Measurements from ENCODE around the gene CDC42SE1. TPM values are rescaled to one million over a fixed set of nuclear protein-coding genes. Genes with fewer than 3 reads are reported as not detected.
A peak's percentile ranks its signal among the peaks of the same experiment; 100 is the strongest.

Gene CDC42SE1
- total RNA-seq, 4 donors from 2014 or later = 48.6 to 87.5 (median 58.6) TPM

GRCh38 chr1:151026460-151026859 lies 33.0 kb downstream of the CDC42SE1 start:
- Histone ChIP-seq H3K4me3 (no peak overlapping the region), H3K27ac (no peak overlapping the region), H3K9me3 (no peaks in the 10 kb centered on the region), H3K4me1 (peaks cover 0 to 5% (median 0%) of the 10 kb centered on the region in 4 donors), H3K27me3 (no peaks in the 10 kb centered on the region), H3K36me3 (peaks cover 0 to 65% (median 0%) of the 10 kb centered on the region in 3 donors)
- TF ChIP-seq CTCF (IDR thresholded peaks at IDR 0.05) (no peak), POLR2A (IDR thresholded peaks at IDR 0.05) (no peak)
- no peak for DNase-seq

- peak; percentile 71 to 95 (median 92) for DNase-seq
- H3K9me3 ChIP-seq = no peaks in the 10 kb centered on the region
- peaks cover 0 to 60% (median 0%) of the 10 kb centered on the region in 3 donors for H3K36me3 ChIP-seq
- H3K27me3 ChIP-seq = no peaks in the 10 kb centered on the region
- peaks cover 0 to 5% (median 0%) of the 10 kb centered on the region in 4 donors for H3K4me1 ChIP-seq
- H3K27ac ChIP-seq = no peak overlapping the region
- H3K4me3 ChIP-seq = no peak overlapping the region
- TF ChIP-seq POLR2A (IDR thresholded peaks at IDR 0.05) (no peak), CTCF (IDR thresholded peaks at IDR 0.05) (peak; percentile 53 to 76 (median 63))
Observed at GRCh38 chr1:151024540-151025146, 34.8 kb downstream of the CDC42SE1 start.

GRCh38 chr1:151013518-151013917 lies 45.9 kb downstream of the CDC42SE1 start:
- TF ChIP-seq CTCF (IDR thresholded peaks at IDR 0.05) = peak in 1 of 6 experiments; percentile 6
- TF ChIP-seq POLR2A (IDR thresholded peaks at IDR 0.05) = no peak
- no peak for DNase-seq
- Histone ChIP-seq H3K4me1 (peaks cover 4 to 54% (median 7%) of the 10 kb centered on the region in 4 donors), H3K36me3 (peaks cover 0 to 6% (median 0%) of the 10 kb centered on the region in 3 donors), H3K4me3 (no peak overlapping the region), H3K9me3 (no peaks in the 10 kb centered on the region), H3K27me3 (no peaks in the 10 kb centered on the region), H3K27ac (peak overlapping the region in 3 of 4 donors; percentile 51 to 89 (median 82))

GRCh38 chr1:151012684-151013471 lies 46.5 kb downstream of the CDC42SE1 start:
- Histone ChIP-seq H3K36me3 (no peaks in the 10 kb centered on the region), H3K9me3 (no peaks in the 10 kb centered on the region), H3K4me3 (no peak overlapping the region), H3K27ac (peak overlapping the region in 3 of 4 donors; percentile 51 to 89 (median 82)), H3K4me1 (peaks cover 4 to 56% (median 7%) of the 10 kb centered on the region in 4 donors), H3K27me3 (no peaks in the 10 kb centered on the region)
- peak in 2 of 3 donors; percentile 72 to 73 for DNase-seq
- TF ChIP-seq POLR2A (IDR thresholded peaks at IDR 0.05) (peak; percentile 37 to 55), CTCF (IDR thresholded peaks at IDR 0.05) (peak in 1 of 6 experiments; percentile 6)

GRCh38 chr1:151011154-151011850 lies 48.1 kb downstream of the CDC42SE1 start:
- no peak overlapping the region for H3K4me3 ChIP-seq
- H3K27ac ChIP-seq = peak overlapping the region in 1 of 4 donors; percentile 12
- no peaks in the 10 kb centered on the region for H3K27me3 ChIP-seq
- H3K36me3 ChIP-seq = no peaks in the 10 kb centered on the region
- no peak for DNase-seq
- no peak for TF ChIP-seq POLR2A (IDR thresholded peaks at IDR 0.05)
- no peak for TF ChIP-seq CTCF (IDR thresholded peaks at IDR 0.05)
- H3K4me1 ChIP-seq = peaks cover 4 to 67% (median 12%) of the 10 kb centered on the region in 4 donors
- no peaks in the 10 kb centered on the region for H3K9me3 ChIP-seq
